Liver (tissue), 9 donors: ENCODE results near the gene NOS2. TPM values are rescaled to one million over a fixed set of nuclear protein-coding genes. Genes with fewer than 3 reads are reported as not detected.

Experiments used
- DNase-seq: peaks from one replicate; pipeline ENCODE4 v3.0.0-alpha.2; 2017; ENCODE audit warnings: low spot score
- H3K27ac ChIP-seq, 2 donors: one replicate each; pipeline ENCODE4 v1.7.0; 2013; ENCODE audit warnings: inconsistent platforms in 2 of 2, low read length in 2 of 2, control low read depth in 1 of 2, low read depth in 1 of 2, mild to moderate bottlenecking in 1 of 2
- H3K27me3 ChIP-seq, 4 donors: one replicate each; pipeline versions ENCODE4 v1.6.1 to v1.7.0; 2013; ENCODE audit warnings: low read length in 3 of 4, inconsistent platforms in 1 of 4, mild to moderate bottlenecking in 1 of 4, moderate library complexity in 1 of 4; ENCODE audit not compliant: control insufficient read depth in 4 of 4, insufficient read depth in 4 of 4
- H3K36me3 ChIP-seq, 4 donors: one replicate each; pipeline versions ENCODE4 v1.6.1 to v1.7.0; 2013; ENCODE audit warnings: low read length in 3 of 4, mild to moderate bottlenecking in 3 of 4, low read depth in 1 of 4, moderate library complexity in 1 of 4; ENCODE audit not compliant: control insufficient read depth in 4 of 4, insufficient read depth in 3 of 4
- H3K4me1 ChIP-seq, 4 donors: one replicate each; pipeline versions ENCODE4 v1.6.1 to v1.7.0; 2013; ENCODE audit warnings: low read length in 3 of 4, mild to moderate bottlenecking in 3 of 4, moderate library complexity in 1 of 4; ENCODE audit not compliant: control insufficient read depth in 4 of 4, insufficient read depth in 4 of 4
- H3K4me3 ChIP-seq, 3 donors: one replicate each; pipeline versions ENCODE4 v1.6.1 to v1.7.0; 2013; ENCODE audit warnings: low read length in 3 of 3, control low read depth in 1 of 3, low read depth in 1 of 3, mild to moderate bottlenecking in 1 of 3
- H3K9ac ChIP-seq, 2 donors: one replicate each; pipeline ENCODE4 v1.7.0; 2013; ENCODE audit warnings: low read length in 2 of 2, mild to moderate bottlenecking in 2 of 2, moderate library complexity in 2 of 2, control low read depth in 1 of 2, low read depth in 1 of 2
- H3K9me3 ChIP-seq, 4 donors: one replicate each; pipeline versions ENCODE4 v1.6.1 to v1.7.0; 2013; ENCODE audit warnings: low read length in 3 of 4; ENCODE audit not compliant: control insufficient read depth in 4 of 4
- ATF3 ChIP-seq: IDR thresholded peaks from 2 replicates; pipeline ENCODE4 v1.6.1; 2016; ENCODE audit warnings: antibody characterized with exemption
- CTCF ChIP-seq: fragments of 150-350 bp; IDR thresholded peaks from 2 replicates; pipeline ENCODE4 v1.5.1; 2017; ENCODE audit warnings: improper control_type of control experiment, low read depth, low read length; ENCODE audit not compliant: missing input control
- FOXA2 ChIP-seq: IDR thresholded peaks from 2 replicates; pipeline ENCODE4 v1.6.1; 2016; ENCODE audit warnings: antibody characterized with exemption
- HNF4A ChIP-seq, 2 donors: conservative IDR thresholded peaks; 2 replicates each; pipeline ENCODE4 v1.6.1; 2016; ENCODE audit warnings: antibody characterized with exemption in 2 of 2, mild to moderate bottlenecking in 2 of 2
- HNF4G ChIP-seq: IDR thresholded peaks from 2 replicates; pipeline ENCODE4 v1.6.1; 2016; ENCODE audit warnings: antibody characterized with exemption
- MAX ChIP-seq: IDR thresholded peaks from 2 replicates; pipeline ENCODE4 v1.6.1; 2016; ENCODE audit warnings: antibody characterized with exemption
- NR2F2 ChIP-seq: IDR thresholded peaks from 2 replicates; pipeline ENCODE4 v1.6.1; 2016; ENCODE audit warnings: antibody characterized with exemption
- RAD21 ChIP-seq, 2 donors: IDR thresholded peaks; 2 replicates each; pipeline ENCODE4 v1.6.1; 2016; ENCODE audit warnings: antibody characterized with exemption in 2 of 2, mild to moderate bottlenecking in 2 of 2
- REST ChIP-seq: IDR thresholded peaks from 2 replicates; pipeline ENCODE4 v1.6.1; 2016; ENCODE audit warnings: antibody characterized with exemption, mild to moderate bottlenecking
- RXRA ChIP-seq, 2 donors: IDR thresholded peaks; 2 replicates each; pipeline ENCODE4 v1.6.1; 2017 to 2018; ENCODE audit warnings: antibody characterized with exemption in 2 of 2, mild to moderate bottlenecking in 1 of 2
- SP1 ChIP-seq: IDR thresholded peaks from 2 replicates; pipeline ENCODE4 v1.6.1; 2018; ENCODE audit warnings: antibody characterized with exemption, mild to moderate bottlenecking
- TAF1 ChIP-seq: conservative IDR thresholded peaks from 2 replicates; pipeline ENCODE4 v1.6.1; 2016; ENCODE audit warnings: antibody characterized with exemption, mild to moderate bottlenecking
- ZBTB33 ChIP-seq: IDR thresholded peaks from 2 replicates; pipeline ENCODE4 v1.6.1; 2016; ENCODE audit warnings: antibody characterized with exemption
- WGBS: extraction: QIAGEN DNeasy Blood & Tissue Kit; methylation state at CpG from one replicate; pipeline ENCODE4 v1.1.7; 2013; 5-methylcytosine and 5-hydroxymethylcytosine counted together
- polyA plus RNA-seq, 2 donors: library from polyadenylated mRNA; stranded (reverse) in 1 of 2; unstranded in 1 of 2; fragments of 200-250 nt in 1 of 2; fragments of >200 nt in 1 of 2; fragmentation: Nextera tagmentation in 1 of 2; extraction: Ambion mirVana in 1 of 2; gene quantifications; one replicate each; pipeline versions ENCODE4 v1.2.1 to v1.2.3, GENCODE V29; 2013 to 2015
- total RNA-seq, 2 donors: library from RNA; depleted of rRNA; stranded (reverse); fragments of >200 nt; gene quantifications; one replicate each; pipeline ENCODE4 v1.2.3, GENCODE V29; 2014
- donor health status: healthy.
- donor health status: healthy.
- donor health status: healthy.
- donor health status: healthy.
- donor health status: healthy.

Gene NOS2
- total and polyA plus RNA-seq, 4 donors, result under 0.01 to 0.01 TPM; not detected in 2

GRCh38 chr17:27793906-27794569 is 6.3 kb downstream of the NOS2 start:
- Histone ChIP-seq H3K9me3 (no peaks in the 10 kb centered on the region), H3K27me3 (peaks cover 0 to 3% (median 0%) of the 10 kb centered on the region in 4 donors), H3K9ac (no peak overlapping the region), H3K27ac (no peak overlapping the region), H3K36me3 (no peaks in the 10 kb centered on the region), H3K4me1 (peaks cover 0 to 8% (median 2%) of the 10 kb centered on the region in 4 donors), H3K4me3 (peak overlapping the region in 1 of 3 donors; percentile 16)
- DNase-seq, result no peak
- TF ChIP-seq RAD21 (IDR thresholded peaks at IDR 0.05), result no peak
- TF ChIP-seq REST, result no peak
- no peak for TF ChIP-seq HNF4A (conservative IDR thresholded peaks at IDR 0.05)
- TF ChIP-seq FOXA2, result no peak
- TF ChIP-seq CTCF, result no peak
- TF ChIP-seq NR2F2, result no peak
- TF ChIP-seq ATF3, result no peak
- no peak for TF ChIP-seq ZBTB33
- TF ChIP-seq MAX, result no peak
- no peak for TF ChIP-seq TAF1
- no peak for TF ChIP-seq HNF4G
- WGBS, result 34% methylated on average over 19 of the region's 19 CpGs

GRCh38 chr17:27793168-27793905 is 7.0 kb downstream of the NOS2 start:
- no peaks in the 10 kb centered on the region for H3K36me3 ChIP-seq
- H3K27me3 ChIP-seq, result peaks cover 0 to 3% (median 0%) of the 10 kb centered on the region in 4 donors
- TF ChIP-seq RXRA (IDR thresholded peaks at IDR 0.05) (no peak), SP1 (no peak)
- H3K9ac ChIP-seq, result no peak overlapping the region
- no peaks in the 10 kb centered on the region for H3K9me3 ChIP-seq
- no peak for DNase-seq
- no peak overlapping the region for H3K27ac ChIP-seq
- peaks cover 0 to 8% (median 2%) of the 10 kb centered on the region in 4 donors for H3K4me1 ChIP-seq
- WGBS, result 8% methylated on average over 58 of the region's 58 CpGs
- peak overlapping the region in 1 of 3 donors; percentile 16 for H3K4me3 ChIP-seq
